Head of caudate nucleus (tissue), 42 donors: ENCODE measurements around the gene NLGN1.
A peak's percentile ranks its signal among the peaks of the same experiment; 100 is the strongest.

Experiments used
- DNase-seq, 42 donors: peaks; one replicate each; pipeline versions ENCODE4 v3.0.0 to v3.0.0-alpha.2; 2020 to 2021; ENCODE audit warnings: mixed read lengths in 7 of 42
- intact Hi-C: fragments of 100-400 bp; cut with DNase I; formaldehyde crosslinking; loops from one replicate; pipeline ENCODE4 v1.15.0; 2022

Gene NLGN1

DNA sequence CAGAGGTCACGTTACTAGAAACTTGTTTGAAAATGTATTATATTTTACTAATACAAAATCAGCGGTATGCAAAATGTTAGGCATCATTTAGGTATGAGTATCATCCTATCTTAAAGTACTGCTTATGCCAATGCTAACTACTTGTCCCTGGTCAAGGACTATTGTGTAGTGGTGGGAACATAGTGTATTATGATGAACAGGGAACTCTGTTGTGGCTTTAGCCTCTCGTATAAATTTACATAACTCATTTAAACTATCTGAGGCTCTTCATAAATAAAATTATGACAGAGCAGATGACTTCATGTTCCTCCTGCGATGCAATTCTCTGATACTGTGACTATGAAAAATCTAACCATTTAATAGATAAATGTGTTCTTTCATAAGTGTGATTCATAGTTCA is 451.9 kb downstream of the NLGN1 start:
- DNase-seq: no peak
- intact Hi-C loops: no loop called here

GRCh38 chr3:173857154-173857553 is 459.6 kb downstream of the NLGN1 start:
- intact Hi-C loops: no loop called here
- no peak for DNase-seq

DNA sequence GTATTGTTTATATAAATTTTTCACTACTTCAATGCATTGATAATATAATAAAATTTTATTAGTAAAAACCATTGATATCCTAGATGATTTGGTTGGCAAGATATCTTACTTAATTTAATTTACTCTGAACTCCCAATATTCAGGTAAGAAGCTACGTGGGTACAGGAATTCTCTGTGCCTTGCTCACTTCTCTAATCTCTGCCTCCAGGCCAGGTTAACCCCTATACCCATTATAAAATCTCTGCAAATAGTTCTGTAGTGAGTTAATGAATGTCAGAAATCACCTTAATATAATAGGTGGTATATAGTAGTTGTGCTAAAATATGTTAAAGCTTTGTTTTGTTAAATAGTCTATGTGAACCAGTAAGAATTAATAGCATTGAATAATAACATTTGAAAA is 465.2 kb downstream of the NLGN1 start:
- DNase-seq: no peak
- intact Hi-C loops: no loop called here

GRCh38 chr3:173863551-173863950 is 466.0 kb downstream of the NLGN1 start:
- intact Hi-C loops: no loop called here
- DNase-seq: no peak

GRCh38 chr3:173865900-173866498 is 468.5 kb downstream of the NLGN1 start:
- intact Hi-C loops: no loop called here
- no peak for DNase-seq

GRCh38 chr3:173869766-173870165 is 472.2 kb downstream of the NLGN1 start:
- DNase-seq: peak in 2 of 42 donors; percentile 7 to 24
- intact Hi-C loops: no loop called here

DNA sequence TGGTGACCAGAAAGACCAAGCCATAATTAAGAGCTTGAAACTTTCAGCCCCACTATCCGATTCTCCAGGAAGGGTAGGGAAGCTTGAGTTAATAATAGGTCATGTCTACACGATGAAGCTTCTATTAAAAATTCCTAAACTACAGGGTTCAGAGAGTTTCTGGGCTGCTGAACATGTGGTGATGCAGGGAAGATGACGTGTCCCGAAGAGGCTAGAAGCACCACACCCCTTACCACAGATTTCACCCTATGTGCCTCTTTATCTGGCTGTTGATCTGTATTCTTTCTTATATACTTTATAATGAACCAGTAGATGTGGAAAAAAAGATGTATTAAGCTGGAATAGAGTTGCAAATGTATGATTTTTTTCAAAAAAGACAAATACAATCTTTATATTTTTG is 473.4 kb downstream of the NLGN1 start:
- intact Hi-C loops: no loop called here
- DNase-seq: no peak

- no peak for DNase-seq
- intact Hi-C loops: no loop called here
These were observed 478.2 kb downstream of the NLGN1 start for GRCh38 chr3:173875790-173876189.

- intact Hi-C loops: no loop called here
- DNase-seq: no peak
These were observed 478.9 kb downstream of the NLGN1 start for GRCh38 chr3:173876476-173876875.

GRCh38 chr3:173887888-173888287 is 490.3 kb downstream of the NLGN1 start:
- DNase-seq: no peak
- intact Hi-C loops: no loop called here

DNA sequence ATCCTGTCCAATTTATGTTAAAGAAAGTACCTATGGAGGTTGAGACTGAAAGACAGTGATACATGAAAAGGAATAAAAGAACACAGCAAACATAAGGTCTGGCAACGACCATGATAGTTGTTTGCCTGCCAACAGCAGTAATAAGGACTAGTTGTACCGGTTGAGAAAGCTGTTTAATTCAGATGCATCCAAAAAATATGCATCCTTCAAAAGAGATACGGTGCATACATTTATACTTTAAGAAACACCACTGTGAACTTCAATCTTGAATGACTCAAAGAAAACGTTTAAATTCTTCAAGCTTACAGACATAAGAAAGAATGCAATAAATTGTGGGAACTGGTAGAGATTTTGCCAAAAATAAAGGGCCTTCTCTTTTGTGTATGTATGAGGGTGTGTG is 492.1 kb downstream of the NLGN1 start:
- intact Hi-C loops: no loop called here

DNA sequence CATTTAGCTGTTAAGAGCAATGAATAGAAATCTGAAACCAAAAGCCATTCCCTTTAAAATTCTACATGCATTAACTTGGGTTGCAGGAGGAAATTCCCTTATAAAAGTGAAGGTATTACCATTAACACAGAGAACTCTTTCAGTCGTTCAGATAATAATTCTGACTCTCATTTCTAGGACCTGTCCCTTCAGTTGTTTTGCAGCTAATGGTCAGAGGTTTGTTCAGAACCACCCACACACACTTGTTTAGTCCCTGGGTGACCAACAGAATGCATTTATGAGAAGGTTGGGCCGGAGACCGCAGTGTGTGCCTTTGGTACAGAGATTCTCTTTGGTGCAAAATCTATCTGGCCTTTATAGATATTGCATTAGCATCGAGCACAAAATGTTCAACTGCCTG is 492.5 kb downstream of the NLGN1 start:
- intact Hi-C loops: no loop called here
- no peak for DNase-seq

More for the DNA sequence above, 492.1 kb downstream of the NLGN1 start:
- no peak for DNase-seq

- no peak for DNase-seq
- intact Hi-C loops: no loop called here
These were observed 493.9 kb downstream of the NLGN1 start for GRCh38 chr3:173891272-173892100.

- DNase-seq: no peak
- intact Hi-C loops: no loop called here
These were observed 495.0 kb downstream of the NLGN1 start for GRCh38 chr3:173892547-173892946.

DNA sequence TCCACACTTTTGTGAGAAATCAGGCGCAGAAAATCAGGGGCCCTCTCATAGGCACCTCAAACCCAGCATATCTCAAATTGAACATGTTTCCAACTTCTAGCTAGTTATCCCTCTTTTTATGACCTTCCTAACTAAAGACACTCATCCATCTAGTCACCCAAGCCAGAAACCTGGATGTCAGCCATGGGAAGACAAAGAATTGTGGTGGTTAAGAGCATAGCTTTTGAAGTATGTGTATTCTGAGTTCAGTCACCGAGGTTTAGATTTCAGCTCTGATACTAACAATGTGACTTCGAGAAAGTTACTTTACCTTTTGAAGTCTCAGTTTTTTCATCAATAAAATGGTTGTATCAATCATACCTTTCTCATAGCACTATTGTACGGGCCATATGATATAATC is 495.5 kb downstream of the NLGN1 start:
- intact Hi-C loops: no loop called here
- DNase-seq: no peak

- no peak for DNase-seq
- intact Hi-C loops: no loop called here
These were observed 496.3 kb downstream of the NLGN1 start for GRCh38 chr3:173893835-173894234.

DNA sequence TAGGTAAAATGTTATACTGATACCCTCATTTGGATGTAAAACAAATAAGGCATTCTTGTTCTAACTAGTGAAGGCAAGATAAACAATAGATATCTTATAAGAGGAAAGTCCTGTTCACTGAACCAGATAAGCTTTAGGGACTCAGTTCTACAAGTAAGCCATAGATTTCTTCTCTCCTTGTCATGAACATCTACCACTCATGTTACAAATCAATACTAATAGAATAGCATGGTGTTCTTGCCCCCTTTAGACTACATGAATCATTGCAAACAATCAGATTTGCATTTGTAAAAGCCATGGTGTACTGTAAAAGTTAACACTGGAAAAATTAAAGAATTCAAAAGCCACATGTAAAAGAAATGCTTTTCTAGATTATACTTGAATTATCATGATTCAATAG is 500.1 kb downstream of the NLGN1 start:
- DNase-seq: no peak
- intact Hi-C loops: no loop called here

GRCh38 chr3:173901649-173902048 is 504.1 kb downstream of the NLGN1 start:
- DNase-seq: no peak

GRCh38 chr3:173902401-173902800 is 504.9 kb downstream of the NLGN1 start:
- no peak for DNase-seq
- intact Hi-C loops: no loop called here

More at GRCh38 chr3:173901649-173902048, 504.1 kb downstream of the NLGN1 start:
- intact Hi-C loops: no loop called here

- no peak for DNase-seq
- intact Hi-C loops: no loop called here
These were observed 505.3 kb downstream of the NLGN1 start for GRCh38 chr3:173902871-173903270.

DNA sequence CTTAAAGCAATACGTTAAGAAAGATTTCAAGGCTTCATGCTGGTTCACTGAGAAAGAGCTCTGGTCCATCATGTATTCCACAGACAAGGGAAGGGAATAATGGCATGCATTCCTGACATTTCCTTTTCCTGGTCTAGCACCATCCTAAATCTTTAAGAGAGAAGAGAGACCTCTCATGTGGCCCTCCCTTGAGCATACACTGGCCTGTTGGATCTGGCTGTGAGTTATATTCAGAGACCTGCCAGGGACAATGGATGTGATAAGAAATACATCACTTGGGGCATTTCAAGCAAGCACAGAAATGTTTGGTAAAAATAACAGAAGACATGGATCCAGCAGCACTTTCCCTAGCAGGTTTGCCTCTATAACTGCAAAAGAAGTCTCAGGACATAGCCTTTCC is 507.8 kb downstream of the NLGN1 start:
- DNase-seq: no peak
- intact Hi-C loops: no loop called here
